ENCODE data around the gene IFIT3.

DNA sequence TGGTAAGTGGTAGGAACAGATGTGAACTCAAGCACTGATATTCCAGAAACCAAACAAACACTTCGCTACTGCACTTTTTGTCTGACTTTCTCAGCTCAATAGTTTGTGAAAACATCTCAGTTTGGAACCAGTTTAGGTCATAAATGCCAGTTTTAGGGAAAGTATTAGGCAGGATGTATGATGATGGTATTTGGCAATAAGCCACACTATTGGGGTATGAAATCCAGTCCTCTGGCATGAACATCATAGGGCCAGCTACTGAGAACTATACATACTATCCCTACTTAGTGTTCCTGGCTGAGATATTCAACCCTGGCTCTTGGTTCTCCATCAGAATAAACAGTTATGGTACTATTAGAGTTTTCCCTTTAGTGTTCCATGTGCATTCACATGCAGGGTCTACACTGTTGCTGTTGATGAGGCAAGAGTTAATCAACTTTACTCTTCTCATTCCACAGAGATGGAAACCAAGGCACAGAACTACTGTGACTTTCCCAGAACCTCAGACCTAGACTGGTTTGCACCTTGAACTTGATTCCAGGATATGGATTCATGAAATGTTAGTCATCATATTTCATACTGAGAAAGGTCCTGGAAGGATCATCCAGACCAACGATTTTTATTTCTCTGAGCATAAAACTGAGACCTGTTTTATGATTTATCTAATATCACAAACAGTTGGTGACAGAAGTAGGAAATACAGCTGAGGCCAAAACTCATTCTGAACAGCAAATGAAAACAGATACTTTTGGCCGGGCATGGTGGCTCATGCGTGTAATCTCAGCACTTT is 46.0 kb upstream of the IFIT3 start:
- TF ChIP-seq EZH2phosphoT487 (IDR thresholded peaks at IDR 0.05; ENCODE audit: insufficient read depth, low read depth) (no peak), EZH2 (IDR thresholded peaks at IDR 0.05; ENCODE audit: insufficient read depth, poor library complexity, severe bottlenecking) (no peak)
